Keratinocyte (primary cell): ENCODE data around the gene TMTC2. TPM values are rescaled to one million over a fixed set of nuclear protein-coding genes. Genes with fewer than 3 reads are reported as not detected.

Experiments
- DNase-seq: peaks from one replicate; pipeline ENCODE4 v3.0.0-alpha.2; 2011; ENCODE audit warnings: low read depth, missing footprints, low spot score
- FAIRE-seq: peaks from 2 replicates; lab custom pipeline; 2011; peaks lifted over from hg19 to GRCh38; lab: Jason Lieb, UNC
- H2AFZ ChIP-seq: 2 replicates; pipeline ENCODE4 v1.6.0; 2012; ENCODE audit warnings: low read length, control low read depth, inconsistent platforms; ENCODE audit not compliant: control insufficient read depth
- H3K27ac ChIP-seq: 2 replicates; pipeline ENCODE4 v1.5.1; 2011; ENCODE audit warnings: low read length; ENCODE audit not compliant: control insufficient read depth, insufficient read depth
- H3K27me3 ChIP-seq: 3 replicates; pipeline ENCODE4 v1.6.0; 2011; ENCODE audit warnings: low read length; ENCODE audit not compliant: control insufficient read depth, insufficient read depth; ENCODE audit errors: extremely low read depth
- H3K36me3 ChIP-seq, 2 experiments: 2 replicates in 1 of 2; 3 replicates in 1 of 2; pipeline ENCODE4 v1.5.1; 2011; ENCODE audit warnings: low read length in 2 of 2, mild to moderate bottlenecking in 1 of 2; ENCODE audit not compliant: control insufficient read depth in 2 of 2, insufficient read depth in 2 of 2; ENCODE audit errors: extremely low read depth in 1 of 2
- H3K4me1 ChIP-seq: 3 replicates; pipeline ENCODE4 v1.5.1; 2011; ENCODE audit warnings: low read length; ENCODE audit not compliant: control insufficient read depth, insufficient read depth; ENCODE audit errors: extremely low read depth
- H3K4me2 ChIP-seq: 3 replicates; pipeline ENCODE4 v1.6.0; 2011; ENCODE audit warnings: low read depth, low read length; ENCODE audit not compliant: control insufficient read depth, insufficient read depth; ENCODE audit errors: extremely low read depth
- H3K4me3 ChIP-seq, 3 experiments: fragments of 200-600 bp in 1 of 3; sonication (generic) in 1 of 3; 2 replicates in 2 of 3; 3 replicates in 1 of 3; pipeline ENCODE4 v1.5.1; 2011 to 2016; ENCODE audit warnings: low read length in 3 of 3, mild to moderate bottlenecking in 3 of 3, control low read depth in 2 of 3, inconsistent platforms in 1 of 3, low read depth in 1 of 3, mixed read lengths in 1 of 3, mixed run types in 1 of 3, moderate library complexity in 1 of 3; ENCODE audit not compliant: control insufficient read depth in 2 of 3, insufficient read depth in 2 of 3; ENCODE audit errors: extremely low read depth in 1 of 3
- H3K79me2 ChIP-seq: 2 replicates; pipeline ENCODE4 v1.6.0; 2012; ENCODE audit warnings: low read length; ENCODE audit not compliant: control insufficient read depth, insufficient read depth
- H3K9ac ChIP-seq: 3 replicates; pipeline ENCODE4 v1.6.0; 2011; ENCODE audit warnings: low read length; ENCODE audit not compliant: control insufficient read depth, insufficient read depth; ENCODE audit errors: extremely low read depth
- H3K9me1 ChIP-seq: 3 replicates; pipeline ENCODE4 v1.6.0; 2011; ENCODE audit warnings: low read length; ENCODE audit not compliant: control insufficient read depth, insufficient read depth; ENCODE audit errors: extremely low read depth
- H3K9me3 ChIP-seq: 2 replicates; pipeline ENCODE4 v1.5.1; 2012; ENCODE audit warnings: low read depth, low read length; ENCODE audit not compliant: control insufficient read depth
- H4K20me1 ChIP-seq: 3 replicates; pipeline ENCODE4 v1.6.0; 2011; ENCODE audit warnings: low read length; ENCODE audit not compliant: control insufficient read depth, insufficient read depth; ENCODE audit errors: extremely low read depth
- EZH2 ChIP-seq: IDR thresholded peaks from one replicate; pipeline ENCODE4 v1.6.1; 2012; ENCODE audit warnings: inconsistent platforms, mild to moderate bottlenecking, low read length, moderate library complexity
- dilution Hi-C: fragments of 300-500 bp; cut with MboI; formaldehyde crosslinking; loops from one replicate; pipeline ENCODE4 v1.7.0; 2020; ENCODE audit warnings: low sequenced_read_pairs; ENCODE audit not compliant: extremely low pct_ligation_motif_present
- polyA plus RNA-seq, 5 experiments: library from polyadenylated mRNA; depleted of rRNA in 3 of 5; stranded (reverse) in 3 of 5; stranded (forward) in 1 of 5; unstranded in 1 of 5; fragments of >200 nt; gene quantifications; 1 replicate in 1 of 5; 2 replicates in 3 of 5; 3 replicates in 1 of 5; pipeline versions ENCODE4 v1.2.1 to v1.2.3, GENCODE V29; 2011 to 2012; ENCODE audit warnings: missing spikeins in 2 of 5, low read depth in 1 of 5, low replicate concordance in 1 of 5
- TF ChIP-seq, protein P1 (sequence below), 3 experiments: IDR thresholded peaks in 1 of 3; conservative IDR thresholded peaks in 1 of 3; optimal IDR thresholded peaks in 1 of 3; 2 replicates in 2 of 3; 3 replicates in 1 of 3; pipeline versions ENCODE3 to v1.5.1; 2011; ENCODE audit warnings: low read length in 3 of 3, mild to moderate bottlenecking in 3 of 3, moderate library complexity in 2 of 3, control low read depth in 1 of 3, inconsistent platforms in 1 of 3; ENCODE audit not compliant: insufficient read depth in 2 of 3; ENCODE audit errors: extremely low read depth in 1 of 3

Gene TMTC2
- polyA plus RNA-seq, 1 donor (not counting 4 experiments of a cell fraction or from before 2014, with no cell fraction given), result 3.8 TPM

DNA sequence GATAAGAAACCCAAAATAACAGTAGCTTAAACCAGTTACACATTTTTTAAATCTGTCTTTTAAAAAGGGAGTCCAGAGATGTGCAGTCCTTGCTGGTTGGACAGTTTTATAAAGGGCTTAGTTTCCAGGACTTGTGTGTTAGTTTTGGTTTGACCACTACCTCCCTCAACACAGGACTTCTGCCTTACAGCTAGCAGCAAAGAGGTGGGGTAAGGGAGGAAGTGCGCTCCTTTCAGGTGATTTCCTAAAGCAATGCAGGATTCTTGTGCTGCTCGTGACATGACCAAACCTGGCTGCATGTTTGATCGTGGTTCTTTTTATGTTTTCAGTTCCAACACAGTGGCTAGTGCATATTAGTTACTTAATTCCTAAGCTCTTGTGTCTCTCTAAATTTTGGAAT, 266.2 kb downstream of the TMTC2 start:
- Histone ChIP-seq H3K27me3 (no peaks in the 10 kb centered on the region), H3K4me3 (peak overlapping the region in 1 of 3 experiments; percentile 19), H2AFZ (peak overlapping the region; percentile 90), H3K36me3 (no peaks in the 10 kb centered on the region), H4K20me1 (no peaks in the 10 kb centered on the region), H3K9me1 (no peaks in the 10 kb centered on the region), H3K79me2 (no peaks in the 10 kb centered on the region), H3K4me1 (peaks cover 25% of the 10 kb centered on the region), H3K27ac (peak overlapping the region; percentile 60), H3K9ac (peak overlapping the region; percentile 33), H3K9me3 (no peaks in the 10 kb centered on the region), H3K4me2 (peak overlapping the region; percentile 68)
- DNase-seq (no peak), FAIRE-seq (peak; percentile 80)
- TF ChIP-seq, protein P1, sequence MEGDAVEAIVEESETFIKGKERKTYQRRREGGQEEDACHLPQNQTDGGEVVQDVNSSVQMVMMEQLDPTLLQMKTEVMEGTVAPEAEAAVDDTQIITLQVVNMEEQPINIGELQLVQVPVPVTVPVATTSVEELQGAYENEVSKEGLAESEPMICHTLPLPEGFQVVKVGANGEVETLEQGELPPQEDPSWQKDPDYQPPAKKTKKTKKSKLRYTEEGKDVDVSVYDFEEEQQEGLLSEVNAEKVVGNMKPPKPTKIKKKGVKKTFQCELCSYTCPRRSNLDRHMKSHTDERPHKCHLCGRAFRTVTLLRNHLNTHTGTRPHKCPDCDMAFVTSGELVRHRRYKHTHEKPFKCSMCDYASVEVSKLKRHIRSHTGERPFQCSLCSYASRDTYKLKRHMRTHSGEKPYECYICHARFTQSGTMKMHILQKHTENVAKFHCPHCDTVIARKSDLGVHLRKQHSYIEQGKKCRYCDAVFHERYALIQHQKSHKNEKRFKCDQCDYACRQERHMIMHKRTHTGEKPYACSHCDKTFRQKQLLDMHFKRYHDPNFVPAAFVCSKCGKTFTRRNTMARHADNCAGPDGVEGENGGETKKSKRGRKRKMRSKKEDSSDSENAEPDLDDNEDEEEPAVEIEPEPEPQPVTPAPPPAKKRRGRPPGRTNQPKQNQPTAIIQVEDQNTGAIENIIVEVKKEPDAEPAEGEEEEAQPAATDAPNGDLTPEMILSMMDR (optimal IDR thresholded peaks at IDR 0.05 in 1 of 3, IDR thresholded peaks at IDR 0.05 in 1 of 3, conservative IDR thresholded peaks at IDR 0.05 in 1 of 3; ENCODE audit: extremely low read depth in 1 of 3, insufficient read depth in 2 of 3, low read length in 3 of 3), result no peak
- TF ChIP-seq EZH2, result no peak
- dilution Hi-C loops, result no loop called here

DNA sequence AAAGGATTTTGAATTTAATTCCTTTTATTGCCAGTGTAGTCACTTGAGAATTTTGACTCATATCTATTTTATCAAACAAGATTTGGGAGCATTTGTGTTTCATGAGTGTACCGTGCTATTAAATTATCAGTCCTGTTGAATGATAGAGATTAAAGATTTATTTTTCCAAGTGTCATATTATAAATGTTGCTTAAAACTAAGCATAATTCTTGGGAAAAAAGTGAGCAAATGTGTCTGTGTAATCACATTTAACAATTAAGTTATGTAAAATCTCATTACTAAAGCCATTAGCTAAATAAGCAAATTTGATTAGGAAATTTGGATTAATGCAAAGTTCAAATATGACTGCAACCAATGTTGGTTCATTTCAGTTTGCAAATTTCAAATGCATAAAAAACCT, 266.7 kb downstream of the TMTC2 start:
- peak overlapping the region; percentile 68 for H3K4me2 ChIP-seq
- no peak for TF ChIP-seq EZH2
- TF ChIP-seq, protein P1 (optimal IDR thresholded peaks at IDR 0.05 in 1 of 3, IDR thresholded peaks at IDR 0.05 in 1 of 3, conservative IDR thresholded peaks at IDR 0.05 in 1 of 3; ENCODE audit: extremely low read depth in 1 of 3, insufficient read depth in 2 of 3, low read length in 3 of 3), result no peak
- H3K79me2 ChIP-seq, result no peaks in the 10 kb centered on the region
- peak overlapping the region; percentile 90 for H2AFZ ChIP-seq
- no peak overlapping the region for H3K4me3 ChIP-seq
- H3K9me1 ChIP-seq, result no peaks in the 10 kb centered on the region
- H3K4me1 ChIP-seq, result peaks cover 25% of the 10 kb centered on the region
- H3K27me3 ChIP-seq, result no peaks in the 10 kb centered on the region
- no peaks in the 10 kb centered on the region for H3K36me3 ChIP-seq
- H3K9ac ChIP-seq, result peak overlapping the region; percentile 33
- no peaks in the 10 kb centered on the region for H3K9me3 ChIP-seq
- DNase-seq (no peak), FAIRE-seq (no peak)
- dilution Hi-C loops, result no loop called here
- no peaks in the 10 kb centered on the region for H4K20me1 ChIP-seq
- H3K27ac ChIP-seq, result peak overlapping the region; percentile 60
